HG02623 (cell line): Measurements from ENCODE around the gene XCL2.
"Not testable (repeated sequence)": the region's sequence is repeated elsewhere in the genome, so short reads cannot be mapped to it uniquely, and the experiment has no call there.

Experiments used
- ATAC-seq: cut with Tn5 transposase; IDR thresholded peaks from one replicate; pipeline ENCODE4 v1.9.1; 2021; ENCODE audit warnings: moderate library complexity; ENCODE audit not compliant: unreplicated experiment

XCL2 gene

DNA sequence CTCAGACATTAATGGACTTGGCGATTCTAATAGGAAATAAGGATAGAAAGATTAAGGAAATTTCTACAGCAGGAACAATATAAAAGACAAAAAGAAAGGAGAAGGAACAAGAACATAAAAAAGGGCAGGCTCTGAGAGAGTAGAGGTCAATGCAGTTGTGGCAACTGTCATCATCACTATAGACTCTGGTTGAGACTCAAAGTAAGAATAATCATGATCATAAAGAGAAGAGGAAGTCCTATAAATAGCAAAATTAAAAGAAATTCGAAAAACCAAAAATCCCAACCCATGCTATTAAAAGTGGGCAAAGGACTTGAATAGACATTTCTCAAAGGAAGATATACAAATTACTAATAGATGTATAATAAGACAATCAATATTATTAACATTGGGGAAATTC, 18.2 kb upstream of the XCL2 start:
- ATAC-seq: no peak

DNA sequence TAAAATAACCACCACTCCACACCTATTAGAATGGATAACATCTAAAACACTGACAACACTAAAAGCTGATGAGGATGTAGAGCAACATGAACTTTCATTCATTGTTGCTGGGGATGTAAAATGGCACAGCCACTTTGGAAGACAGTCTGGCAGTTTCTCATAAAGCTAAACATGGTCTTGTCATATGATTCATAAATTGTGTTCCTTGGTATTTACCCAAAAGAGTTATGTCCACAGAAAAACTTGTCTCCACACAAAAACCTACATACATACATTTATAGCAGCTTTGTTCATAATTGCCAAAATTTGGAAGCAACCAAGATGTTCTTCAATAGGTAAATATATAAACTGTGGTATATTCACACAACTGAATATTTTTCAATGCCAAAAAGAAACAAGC, 16.6 kb upstream of the XCL2 start:
- no peak for ATAC-seq

DNA sequence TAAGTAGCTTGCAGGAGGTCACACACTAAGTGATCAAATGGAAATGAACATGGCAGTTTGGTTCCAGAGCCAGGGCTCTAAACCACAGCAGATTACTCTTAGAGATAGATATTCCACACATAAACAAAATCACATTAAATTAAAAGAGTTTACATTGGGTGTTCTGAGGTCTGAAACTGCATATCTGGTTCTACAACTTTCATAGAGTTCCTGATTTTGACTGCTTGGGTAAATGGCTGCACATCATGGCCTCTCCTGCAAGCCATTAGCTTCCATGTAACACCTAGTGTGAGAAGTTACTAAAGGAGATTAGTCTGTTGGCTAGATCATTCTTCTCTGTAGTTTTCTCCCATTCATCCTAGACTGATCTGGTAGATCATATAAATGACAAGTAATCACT, 12.8 kb upstream of the XCL2 start:
- ATAC-seq: no peak

DNA sequence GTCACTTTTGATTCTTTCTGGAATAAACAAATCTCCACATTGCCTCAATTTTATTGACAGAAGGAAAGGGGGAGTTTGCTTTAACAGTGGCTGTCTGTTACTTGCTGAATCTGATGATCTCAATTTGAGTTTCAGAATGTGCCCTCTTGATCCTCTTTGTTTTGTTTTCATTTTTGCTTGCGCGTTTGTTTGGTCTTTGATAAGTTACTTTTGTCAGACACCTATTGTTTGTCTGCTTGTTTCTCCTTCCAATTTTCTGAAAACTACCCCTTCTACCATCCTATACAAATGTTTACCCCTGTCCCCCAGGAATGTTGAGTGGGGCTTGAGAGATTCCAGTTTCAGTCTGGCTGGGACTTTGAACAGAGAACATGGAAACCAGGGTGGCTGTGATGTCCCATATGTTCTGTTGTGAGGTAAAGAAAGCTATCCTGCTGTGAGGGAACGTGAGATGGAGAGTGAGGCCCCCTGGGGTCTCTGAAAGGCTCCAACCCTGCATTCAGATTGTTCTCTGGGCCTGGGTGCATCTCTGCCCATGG, 11.8 kb upstream of the XCL2 start:
- no peak for ATAC-seq

DNA sequence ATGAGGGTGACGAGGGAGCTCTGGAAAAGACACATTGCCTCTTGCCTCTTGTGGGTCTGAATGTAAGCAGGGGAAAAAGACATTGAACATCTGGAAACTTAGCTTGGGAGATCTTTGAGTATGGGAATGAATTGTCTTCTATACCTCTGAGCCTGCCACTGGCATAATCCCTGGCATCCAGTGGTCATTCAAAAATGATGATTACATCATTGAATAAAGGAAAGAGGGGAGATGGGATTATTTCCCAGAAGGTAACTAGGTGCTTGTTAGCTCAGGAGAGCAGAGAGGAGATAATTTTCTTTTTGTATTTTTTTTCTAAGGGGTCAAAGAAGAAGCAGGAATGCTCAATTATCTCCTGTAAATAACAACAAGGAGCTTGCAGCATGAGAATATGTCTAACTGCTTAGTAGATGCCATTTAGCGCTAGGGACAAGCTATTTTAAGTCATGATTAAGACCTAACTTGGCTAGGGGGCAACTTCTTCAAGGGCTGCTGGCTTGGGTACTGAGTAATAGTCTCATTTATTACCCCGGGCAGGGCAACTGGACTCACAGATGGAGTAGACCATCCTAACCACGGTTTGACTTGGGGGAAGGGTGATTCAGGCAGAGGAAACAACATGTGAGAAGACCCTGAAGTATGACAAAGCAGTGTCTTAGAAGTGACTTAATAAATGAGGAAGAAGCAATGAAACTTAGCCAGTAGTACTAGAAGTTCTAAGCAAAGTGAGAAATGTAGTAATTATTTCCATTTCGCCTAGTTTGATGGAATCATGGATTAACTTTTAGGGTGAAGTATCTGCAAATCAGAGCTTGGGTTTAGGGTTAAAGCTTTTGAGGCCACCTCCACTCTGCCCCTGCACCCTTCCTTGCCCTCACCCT, 11.0 kb upstream of the XCL2 start:
- no peak for ATAC-seq

DNA sequence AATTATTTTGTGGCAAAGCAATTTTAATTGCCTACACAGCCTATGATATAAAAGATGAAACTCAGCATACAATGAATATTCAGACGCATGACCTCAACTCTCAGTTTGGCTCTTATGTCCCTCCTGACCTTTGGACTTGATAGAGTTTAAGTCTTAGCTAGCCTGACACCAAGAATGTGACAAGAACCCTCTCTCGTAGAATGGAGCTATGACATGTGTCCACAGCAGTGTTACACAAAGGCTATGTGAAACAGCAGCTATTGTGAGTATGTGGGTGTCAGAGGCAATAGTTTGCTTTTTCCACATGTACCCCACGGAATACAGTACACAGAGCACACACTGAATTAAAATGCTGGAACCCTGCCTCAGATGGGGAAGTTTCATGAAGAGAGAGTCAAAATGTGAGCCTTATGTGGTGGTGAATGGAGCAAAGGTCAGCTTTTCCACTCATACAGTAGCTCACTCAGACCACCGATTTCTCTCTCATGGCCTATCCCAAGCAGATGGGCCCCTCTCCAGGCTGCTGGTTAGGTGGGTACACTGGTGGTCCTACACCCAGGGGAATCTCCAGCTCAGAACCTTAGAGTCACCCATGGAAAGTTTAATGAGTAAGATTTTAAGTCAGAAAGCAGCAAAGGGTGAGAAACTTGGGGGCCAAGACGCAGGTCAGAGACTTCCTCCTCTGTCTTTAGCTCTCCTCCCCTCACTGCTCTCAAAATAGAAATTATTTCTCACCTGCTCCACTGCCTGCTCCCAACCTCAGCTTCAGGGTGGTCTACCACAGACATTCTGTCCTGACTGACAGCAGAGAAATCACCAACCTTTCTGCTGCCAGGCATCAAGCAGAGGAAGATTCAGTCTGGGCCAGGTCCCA, 10.1 kb upstream of the XCL2 start:
- no peak for ATAC-seq

DNA sequence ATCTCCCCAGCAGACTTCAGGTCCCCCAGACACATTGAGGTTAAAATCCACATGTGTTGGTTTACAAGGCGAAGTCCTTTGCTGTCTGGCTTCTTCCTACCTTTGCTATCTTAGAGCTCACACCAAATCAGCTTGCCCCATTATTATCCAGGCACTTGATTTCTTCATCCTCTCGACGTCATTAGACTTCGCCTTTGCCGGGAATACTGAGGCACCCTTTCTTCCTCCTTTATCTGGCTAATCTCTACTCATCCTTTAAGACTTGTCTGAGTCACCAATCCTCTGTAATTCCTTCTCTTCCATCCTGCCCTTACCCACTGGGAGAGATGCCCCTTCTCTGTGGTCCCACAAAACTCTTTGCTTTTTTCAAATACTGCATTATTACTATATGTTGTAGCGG, 9.2 kb upstream of the XCL2 start:
- no peak for ATAC-seq

DNA sequence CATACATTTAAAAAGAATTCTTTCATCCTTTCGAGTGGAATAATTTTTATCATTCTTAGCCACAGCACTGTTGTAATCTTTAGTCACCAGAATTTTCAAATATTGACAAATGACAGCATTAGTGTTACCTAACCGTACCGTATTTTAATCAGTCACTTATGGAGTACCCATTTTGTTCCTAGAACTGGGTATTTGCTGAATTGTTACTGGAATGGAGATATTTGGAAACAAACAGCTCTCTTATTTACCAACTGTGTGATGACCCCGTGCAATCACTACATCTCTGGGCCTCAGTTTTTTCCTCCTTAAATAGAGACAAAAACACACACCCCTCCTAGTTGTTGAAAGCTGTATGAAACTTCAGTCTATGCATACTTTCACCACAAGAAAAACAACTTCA, 7.9 kb upstream of the XCL2 start:
- ATAC-seq: no peak

DNA sequence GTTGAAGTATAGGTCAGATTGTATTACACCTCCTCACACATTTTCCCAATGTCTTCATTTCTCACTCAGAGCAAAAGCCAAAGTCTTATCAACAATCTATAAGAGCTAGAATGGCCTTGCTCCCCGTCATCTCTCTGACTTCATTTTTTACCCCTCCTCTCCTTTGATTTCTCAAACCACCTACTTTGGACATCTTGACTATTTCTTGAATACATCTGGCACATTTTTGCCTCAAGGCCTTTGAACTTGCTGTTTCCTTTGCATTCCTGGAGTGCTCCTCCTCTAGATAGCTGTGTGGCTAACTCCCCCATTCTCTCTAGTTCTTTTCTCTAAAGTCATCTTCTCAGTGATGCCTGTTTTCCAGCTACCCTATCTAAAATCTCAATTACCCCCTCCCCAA, 7.2 kb upstream of the XCL2 start:
- no peak for ATAC-seq

DNA sequence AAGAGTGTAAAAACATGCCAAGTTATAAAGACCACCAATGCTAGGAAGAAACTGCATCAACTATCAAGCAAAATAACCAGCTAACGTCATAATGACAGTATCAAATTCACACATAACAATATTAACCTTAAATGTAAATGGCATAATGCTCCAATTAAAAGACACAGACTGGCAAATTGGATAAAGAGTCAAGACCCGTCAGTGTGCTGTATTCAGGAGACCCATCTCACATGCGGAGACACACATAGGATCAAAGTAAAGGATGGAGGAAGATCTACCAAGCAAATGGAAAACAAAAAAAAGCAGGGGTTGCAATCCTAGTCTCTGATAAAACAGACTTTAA, 2.7 kb upstream of the XCL2 start:
- not testable (repeated sequence) for ATAC-seq

DNA sequence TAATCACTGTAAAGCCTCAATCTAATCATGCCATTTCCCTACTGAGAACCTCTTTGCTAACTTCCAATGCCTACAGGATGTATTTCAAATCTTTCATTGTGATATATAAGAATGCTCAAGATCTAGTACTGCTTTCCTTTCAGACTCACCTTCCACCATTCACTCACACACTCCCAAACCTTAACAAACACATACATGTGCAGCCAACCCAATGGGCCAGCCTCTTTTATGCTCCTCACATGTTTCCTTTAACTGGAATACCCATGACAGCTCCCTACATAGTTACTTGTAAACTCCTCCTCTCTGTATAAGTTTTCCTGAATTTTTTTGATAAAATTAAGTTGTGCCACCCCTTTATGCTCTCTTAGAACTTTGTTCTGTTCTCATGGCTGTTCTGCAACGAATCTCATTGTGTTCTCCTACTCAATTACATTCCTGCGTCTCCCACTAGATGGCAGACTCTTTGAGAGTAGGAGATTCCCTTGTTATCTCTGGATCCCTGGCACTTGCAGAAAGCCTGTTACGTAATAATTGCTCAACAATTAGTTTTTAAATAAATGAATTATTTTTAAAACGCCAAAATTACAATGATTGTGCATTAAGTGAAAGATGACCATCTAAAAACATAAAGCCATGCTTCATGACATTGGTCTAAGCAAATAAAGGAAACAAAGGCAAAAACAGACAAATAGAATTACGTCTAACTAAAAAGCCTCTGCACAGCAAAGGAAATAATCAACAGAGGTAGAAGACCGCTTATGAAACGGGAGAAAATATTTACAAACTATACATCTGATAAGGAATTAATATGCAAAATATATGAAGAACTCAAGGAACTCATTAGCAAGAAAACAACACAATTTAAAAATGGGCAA, 2.1 kb upstream of the XCL2 start:
- not testable (repeated sequence) for ATAC-seq

DNA sequence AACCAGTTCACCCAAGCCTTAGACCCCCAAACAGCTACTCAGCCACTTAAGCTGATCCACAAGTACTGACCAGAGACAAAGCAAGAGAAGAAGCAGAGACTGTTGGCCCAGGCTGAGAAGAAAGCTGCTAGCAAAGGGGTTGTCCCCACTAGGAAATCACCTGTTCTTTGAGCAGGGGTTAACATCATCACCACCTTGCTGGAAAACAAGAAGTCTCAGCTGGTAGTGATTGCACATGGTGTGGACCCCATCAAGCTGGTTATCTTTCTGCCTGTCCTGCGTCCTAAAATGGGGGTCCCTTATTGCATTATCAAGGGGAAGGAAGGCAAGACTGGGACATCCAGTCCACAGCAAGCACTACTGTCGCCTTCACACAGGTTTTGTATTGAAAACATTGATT, 819 bp downstream of the XCL2 start:
- not testable (repeated sequence) for ATAC-seq

DNA sequence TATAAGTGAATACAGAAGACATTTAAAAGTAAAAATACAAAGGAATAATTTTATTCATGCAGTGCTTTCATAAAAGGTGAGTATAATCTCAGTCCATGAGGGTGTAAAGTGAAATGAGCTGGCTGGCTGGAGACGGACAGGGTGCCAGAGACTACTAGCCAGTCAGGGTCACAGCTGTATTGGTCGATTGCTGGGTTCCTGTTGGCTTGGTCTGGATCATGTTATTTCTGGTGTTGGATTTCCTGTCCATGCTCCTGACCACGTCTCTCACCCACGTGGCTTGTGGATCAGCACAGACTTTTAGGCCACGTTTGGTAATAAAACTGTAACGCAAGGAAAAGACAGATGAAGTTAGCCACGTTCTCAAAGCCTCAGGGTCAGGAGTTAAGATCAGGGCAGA, 3.0 kb downstream of the XCL2 start:
- not testable (repeated sequence) for ATAC-seq

DNA sequence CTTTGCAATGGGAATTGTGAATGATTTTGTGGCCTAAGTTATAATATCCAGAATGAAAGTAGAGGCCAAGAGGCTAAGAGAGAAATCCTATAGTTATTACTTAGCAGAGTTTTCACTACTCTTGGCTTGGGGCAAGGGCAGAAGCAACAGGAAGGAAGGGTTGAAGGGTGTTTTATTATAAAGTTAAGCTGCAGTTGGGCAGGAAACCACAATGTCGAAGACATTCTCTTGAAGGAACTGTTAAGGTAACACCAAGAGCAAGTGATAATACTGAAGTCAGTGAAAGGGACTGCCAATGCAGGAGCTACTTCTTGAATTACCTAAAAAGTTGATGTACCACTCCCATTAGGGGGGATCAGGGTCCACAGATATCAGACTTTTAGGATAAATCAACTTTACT, 8.3 kb downstream of the XCL2 start:
- ATAC-seq: no peak

DNA sequence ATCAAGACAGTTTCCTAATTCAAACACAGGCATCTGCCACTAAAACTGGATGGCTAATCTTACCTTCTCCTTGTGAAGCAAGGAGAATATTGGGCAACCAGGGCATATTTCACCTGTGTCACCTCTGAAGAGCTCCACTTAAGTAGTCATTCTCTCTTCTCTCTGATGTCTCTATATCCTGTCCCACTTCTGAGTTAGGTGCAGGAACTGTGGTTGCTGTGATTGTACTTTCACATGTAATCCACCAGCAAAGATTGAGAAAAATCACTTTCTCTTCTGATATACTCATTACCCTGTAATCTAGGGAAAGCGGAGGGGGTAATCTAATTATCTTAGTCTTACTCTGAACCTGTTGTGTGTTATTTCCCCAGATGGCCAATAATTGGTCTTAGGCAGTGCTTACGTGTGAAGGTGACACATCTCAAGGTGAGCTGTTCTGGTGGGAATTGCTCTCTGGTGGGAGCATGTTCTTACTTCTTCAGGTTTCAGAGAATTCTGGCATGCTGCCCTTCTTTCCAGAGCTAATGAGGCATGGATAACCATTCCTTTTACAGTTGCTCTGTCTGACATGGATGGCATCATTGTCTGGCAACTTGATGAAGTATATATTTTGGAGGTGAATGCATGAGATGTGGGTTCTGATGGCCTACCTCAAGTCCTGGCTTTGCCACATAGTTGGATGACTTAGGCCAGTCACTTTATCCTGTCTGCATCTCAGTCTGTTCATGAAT, 12.0 kb downstream of the XCL2 start:
- no peak for ATAC-seq

DNA sequence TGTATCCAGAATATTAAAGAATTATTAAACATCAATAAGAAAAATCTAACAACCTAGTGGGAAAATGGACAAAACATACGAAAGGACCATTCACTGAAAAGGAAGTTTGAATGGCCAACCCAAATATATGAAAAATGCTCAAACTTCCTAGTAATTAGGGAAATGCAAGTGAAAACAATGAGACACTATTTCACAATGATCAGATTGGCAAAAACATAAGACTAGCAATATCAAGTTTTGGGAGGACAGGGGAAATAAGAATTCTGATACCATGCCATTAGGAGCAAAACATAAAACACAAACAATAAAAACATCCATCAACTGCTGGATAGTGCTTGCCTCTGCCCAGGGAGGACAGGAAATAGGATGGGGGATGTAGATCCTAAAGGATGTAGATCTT, 14.3 kb downstream of the XCL2 start:
- ATAC-seq: no peak

DNA sequence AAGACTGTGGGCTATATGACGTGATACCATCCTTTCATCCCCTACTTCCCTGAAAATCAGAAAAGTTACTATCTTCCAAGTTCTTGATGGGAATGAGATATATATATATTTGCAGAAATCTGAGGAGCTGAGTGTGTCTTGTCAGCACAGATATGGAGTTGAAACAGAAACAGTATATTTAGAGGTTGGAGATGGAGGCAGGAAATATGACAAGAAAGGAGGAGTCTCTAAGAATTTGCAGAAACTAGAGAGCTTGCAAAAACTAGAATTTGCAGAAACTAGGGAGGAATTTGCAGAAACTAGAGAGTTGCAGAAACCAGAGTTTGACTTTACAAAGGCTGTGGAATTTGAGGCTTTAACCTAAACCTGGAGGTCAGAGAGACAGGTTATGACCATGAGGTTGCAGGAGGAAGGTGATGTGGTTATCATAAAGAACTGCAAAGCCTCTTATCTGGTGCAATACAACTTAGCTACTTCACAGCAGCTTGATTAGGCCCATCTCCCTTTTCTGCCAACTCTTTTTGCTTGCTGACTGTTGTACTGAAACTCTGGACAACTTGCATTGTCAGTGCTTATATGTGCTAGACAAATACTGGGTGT, 22.3 kb downstream of the XCL2 start:
- no peak for ATAC-seq

DNA sequence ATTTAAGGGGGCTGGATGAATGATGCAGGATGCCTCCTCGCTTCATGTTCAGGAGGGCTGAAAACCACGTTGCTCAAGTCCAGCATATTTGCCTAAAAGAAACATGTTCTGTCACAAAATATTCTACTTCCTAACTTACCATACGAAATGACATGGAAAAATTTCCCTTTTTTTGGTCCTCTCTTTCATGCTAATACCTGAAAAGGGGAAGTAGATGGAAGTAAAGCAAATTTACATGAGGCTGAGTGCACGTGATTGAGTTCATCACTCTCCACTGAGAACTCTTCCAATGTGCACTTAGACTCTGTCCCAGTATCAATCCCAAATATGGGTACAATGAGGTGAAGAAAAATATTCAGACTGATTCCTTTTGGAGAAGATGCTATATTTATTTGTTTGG, 23.0 kb downstream of the XCL2 start:
- ATAC-seq: no peak

DNA sequence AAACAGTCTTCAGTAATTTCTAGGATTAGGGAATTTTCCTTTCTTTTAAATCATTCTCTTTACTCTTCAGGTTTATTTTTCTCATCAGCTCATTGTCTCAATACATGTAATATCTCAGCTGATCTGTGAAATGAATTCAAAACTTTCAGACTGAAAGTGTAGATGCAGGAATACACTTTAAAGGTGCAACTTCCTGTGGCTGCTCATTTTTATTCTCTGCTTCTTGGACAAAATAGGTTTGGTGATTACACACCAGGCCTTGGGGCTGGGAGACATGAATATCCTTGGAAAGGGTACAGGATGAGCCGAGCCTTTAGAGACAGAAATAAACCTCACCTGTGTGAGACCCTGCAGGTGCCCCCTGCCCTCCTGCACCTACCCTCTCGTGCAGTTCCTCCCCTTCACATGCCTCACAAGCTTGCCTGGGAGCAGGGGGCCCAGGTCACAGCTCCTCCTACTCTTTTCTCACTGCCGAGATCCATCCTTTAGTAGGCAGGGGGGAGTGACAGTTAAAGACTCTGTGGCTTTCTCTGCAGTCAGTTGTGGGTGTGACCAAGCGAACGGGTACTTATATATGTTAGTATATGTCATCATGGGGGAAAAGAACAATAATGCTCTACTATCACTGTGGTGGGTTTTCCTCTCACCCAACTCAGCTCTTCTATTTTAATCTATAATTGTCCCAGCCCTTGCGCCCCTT, 23.6 kb downstream of the XCL2 start:
- ATAC-seq: no peak
